H1 (cell line): ENCODE measurements around the gene FKBP10. TPM values are rescaled to one million over a fixed set of nuclear protein-coding genes. Genes with fewer than 3 reads are reported as not detected.

Experiments used
- CTCF ChIA-PET: fragments of 300-600 bp; sonication (Branson Sonifier 250); formaldehyde crosslinking; loops from one replicate; lab custom pipeline; 2021; ENCODE audit not compliant: partially characterized antibody; lab: Charles Lee
- POLR2A ChIA-PET: fragments of 300-600 bp; sonication (Branson Sonifier 250); formaldehyde crosslinking; loops from one replicate; lab custom pipeline; 2021; ENCODE audit warnings: inconsistent platforms; ENCODE audit not compliant: partially characterized antibody; lab: Charles Lee
- DNase-seq, 2 experiments: peaks; one replicate each; pipeline versions ENCODE4 v3.0.0 to v3.0.0-alpha.2; 2010 to 2022; ENCODE audit warnings: low spot score in 2 of 2, low read depth in 1 of 2, mixed read lengths in 1 of 2
- FAIRE-seq: peaks from 2 replicates; lab custom pipeline; 2011; peaks lifted over from hg19 to GRCh38; lab: Jason Lieb, UNC
- H2AFZ ChIP-seq: 2 replicates; pipeline ENCODE4 v1.8.1; 2012; ENCODE audit warnings: low read length, inconsistent platforms
- H2AK5ac ChIP-seq: 2 replicates; pipeline ENCODE4 v1.6.1; 2013; ENCODE audit warnings: low read depth, low read length
- H2BK120ac ChIP-seq: replicated peaks from 2 replicates; pipeline ENCODE3; 2013; ENCODE audit warnings: low read depth, low read length, inconsistent platforms
- H2BK12ac ChIP-seq: 2 replicates; pipeline ENCODE4 v1.6.1; 2013; ENCODE audit warnings: low read depth, low read length
- H2BK15ac ChIP-seq: 2 replicates; pipeline ENCODE4 v1.6.1; 2013; ENCODE audit warnings: low read length
- H2BK20ac ChIP-seq: 2 replicates; pipeline ENCODE4 v1.6.1; 2013; ENCODE audit warnings: low read length
- H2BK5ac ChIP-seq: 2 replicates; pipeline ENCODE4 v1.6.1; 2013; ENCODE audit warnings: low read depth, low read length
- H3K14ac ChIP-seq: 2 replicates; pipeline ENCODE4 v1.6.1; 2013; ENCODE audit warnings: inconsistent platforms; ENCODE audit not compliant: insufficient read length
- H3K18ac ChIP-seq: 2 replicates; pipeline ENCODE4 v1.6.1; 2013; ENCODE audit warnings: low read length; ENCODE audit errors: extremely low read depth
- H3K23ac ChIP-seq: 2 replicates; pipeline ENCODE4 v1.6.1; 2013; ENCODE audit warnings: inconsistent platforms; ENCODE audit not compliant: insufficient read length
- H3K23me2 ChIP-seq: 2 replicates; pipeline ENCODE4 v1.6.1; 2013; ENCODE audit warnings: low read depth, low read length
- H3K27ac ChIP-seq: 2 replicates; pipeline ENCODE4 v1.6.1; 2011; ENCODE audit warnings: low read depth, low read length, inconsistent platforms
- H3K27me3 ChIP-seq, 4 experiments: replicated peaks in 1 of 4; 1 replicate in 1 of 4; 2 replicates in 3 of 4; pipeline versions ENCODE4 v1.6.1 to v1.8.1; 2011 to 2013; ENCODE audit warnings: low read length in 3 of 4, mild to moderate bottlenecking in 3 of 4, inconsistent platforms in 2 of 4, mixed read lengths in 2 of 4, moderate library complexity in 1 of 4; ENCODE audit not compliant: control insufficient read depth in 3 of 4, insufficient read depth in 3 of 4; ENCODE audit errors: extremely low read depth in 1 of 4
- H3K36me3 ChIP-seq, 4 experiments: 2 replicates each; pipeline versions ENCODE4 v1.6.1 to v1.8.1; 2011 to 2013; ENCODE audit warnings: mild to moderate bottlenecking in 4 of 4, low read length in 3 of 4, moderate library complexity in 2 of 4, control low read depth in 1 of 4, inconsistent platforms in 1 of 4; ENCODE audit not compliant: insufficient read depth in 4 of 4, control insufficient read depth in 2 of 4
- H3K4ac ChIP-seq: replicated peaks from 2 replicates; pipeline ENCODE3; 2013; ENCODE audit warnings: low read length, low read depth, mixed read lengths, inconsistent platforms; ENCODE audit not compliant: insufficient read length
- H3K4me1 ChIP-seq, 4 experiments: replicated peaks in 1 of 4; 1 replicate in 1 of 4; 2 replicates in 3 of 4; pipeline versions ENCODE4 v1.6.1 to v1.8.1; 2011 to 2013; ENCODE audit warnings: low read length in 3 of 4, inconsistent platforms in 2 of 4, mixed read lengths in 1 of 4; ENCODE audit not compliant: insufficient read depth in 4 of 4, control insufficient read depth in 3 of 4
- H3K4me2 ChIP-seq, 2 experiments: 2 replicates each; pipeline versions ENCODE4 v1.6.1 to v1.8.1; 2011 to 2013; ENCODE audit warnings: low read depth in 2 of 2, low read length in 2 of 2, control low read depth in 1 of 2, inconsistent platforms in 1 of 2, mild to moderate bottlenecking in 1 of 2; ENCODE audit not compliant: insufficient read depth in 1 of 2
- H3K4me3 ChIP-seq, 4 experiments: fragments of 200-600, 300-600 bp in 1 of 4; sonication (generic), shearing (Covaris generic), sonication (Bioruptor Twin) in 1 of 4; 2 replicates each; pipeline versions ENCODE4 v1.5.1 to v1.8.1; 2011 to 2016; ENCODE audit warnings: low read length in 4 of 4, low read depth in 3 of 4, control low read depth in 2 of 4, inconsistent platforms in 2 of 4, mild to moderate bottlenecking in 2 of 4, mixed read lengths in 1 of 4, moderate library complexity in 1 of 4; ENCODE audit not compliant: insufficient read depth in 2 of 4; ENCODE audit errors: extremely low read depth in 1 of 4
- H3K56ac ChIP-seq: replicated peaks from 2 replicates; pipeline ENCODE3; 2013; ENCODE audit warnings: low read depth, mild to moderate bottlenecking, mixed read lengths, low read length, inconsistent platforms; ENCODE audit not compliant: insufficient read length
- H3K79me1 ChIP-seq: 2 replicates; pipeline ENCODE4 v1.6.1; 2013; ENCODE audit warnings: low read depth, low read length, control low read depth
- H3K79me2 ChIP-seq, 2 experiments: 2 replicates each; pipeline versions ENCODE4 v1.6.1 to v1.8.1; 2012 to 2013; ENCODE audit warnings: low read length in 2 of 2, mild to moderate bottlenecking in 2 of 2, inconsistent platforms in 1 of 2; ENCODE audit not compliant: insufficient read depth in 2 of 2, control insufficient read depth in 1 of 2
- H3K9ac ChIP-seq, 4 experiments: replicated peaks in 1 of 4; 1 replicate in 1 of 4; 2 replicates in 3 of 4; pipeline versions ENCODE4 v1.6.1 to v1.8.1; 2011 to 2013; ENCODE audit warnings: low read depth in 3 of 4, low read length in 3 of 4, control low read depth in 2 of 4, mild to moderate bottlenecking in 2 of 4, moderate library complexity in 2 of 4, inconsistent platforms in 1 of 4; ENCODE audit errors: extremely low read depth in 1 of 4
- H3K9me3 ChIP-seq, 2 experiments: 2 replicates each; pipeline versions ENCODE4 v1.6.1 to v1.8.1; 2012 to 2013; ENCODE audit warnings: mild to moderate bottlenecking in 2 of 2, moderate library complexity in 2 of 2, control low read depth in 1 of 2, inconsistent platforms in 1 of 2, low read depth in 1 of 2, low read length in 1 of 2, mixed read lengths in 1 of 2; ENCODE audit not compliant: insufficient read depth in 2 of 2
- H4K20me1 ChIP-seq, 2 experiments: replicated peaks in 1 of 2; 2 replicates each; pipeline versions ENCODE3 to v1.8.1; 2011 to 2013; ENCODE audit warnings: inconsistent platforms in 2 of 2, low read length in 2 of 2, mild to moderate bottlenecking in 1 of 2; ENCODE audit not compliant: insufficient read depth in 2 of 2, control insufficient read depth in 1 of 2
- H4K5ac ChIP-seq: 2 replicates; pipeline ENCODE4 v1.6.1; 2013; ENCODE audit warnings: low read length, low read depth, mixed read lengths, inconsistent platforms; ENCODE audit not compliant: insufficient read length
- H4K8ac ChIP-seq: 2 replicates; pipeline ENCODE4 v1.8.0; 2013; ENCODE audit warnings: mild to moderate bottlenecking, moderate library complexity, low read length, inconsistent platforms; ENCODE audit not compliant: insufficient read depth; ENCODE audit errors: extremely low read depth
- H4K91ac ChIP-seq: replicated peaks from 2 replicates; pipeline ENCODE3; 2013; ENCODE audit warnings: low read length, mixed read lengths, inconsistent platforms; ENCODE audit not compliant: insufficient read length
- CBX5 ChIP-seq: fragments of 300-800, 300-1000 bp; sonication (generic); IDR thresholded peaks from 2 replicates; pipeline ENCODE4 v1.7.1; 2016; ENCODE audit warnings: antibody characterized with exemption, low read length, low read depth
- JUND ChIP-seq: IDR thresholded peaks from 2 replicates; pipeline ENCODE4 v1.6.1; 2011; ENCODE audit warnings: mild to moderate bottlenecking, improper control_type of control experiment, low read length
- KDM4A ChIP-seq: IDR thresholded peaks from one replicate; pipeline ENCODE4 v1.7.1; 2012; ENCODE audit warnings: low read depth, mild to moderate bottlenecking, moderate library complexity, low read length, inconsistent platforms; ENCODE audit not compliant: severe bottlenecking
- PHF8 ChIP-seq: fragments of 200-600 bp; sonication (generic); conservative IDR thresholded peaks from 2 replicates; pipeline ENCODE4 v1.7.1; 2012; ENCODE audit warnings: low read depth, mild to moderate bottlenecking, inconsistent platforms, low read length, moderate library complexity
- RAD21 ChIP-seq, 2 experiments: IDR thresholded peaks in 1 of 2; conservative IDR thresholded peaks in 1 of 2; 2 replicates each; pipeline ENCODE4 v1.6.1; 2011; ENCODE audit warnings: low read depth in 2 of 2, low read length in 2 of 2, improper control_type of control experiment in 1 of 2, inconsistent platforms in 1 of 2, mild to moderate bottlenecking in 1 of 2, moderate library complexity in 1 of 2
- RBBP5 ChIP-seq: IDR thresholded peaks from 2 replicates; pipeline ENCODE4 v1.7.1; 2012; ENCODE audit warnings: low read depth, mild to moderate bottlenecking, inconsistent platforms, low read length, moderate library complexity, borderline replicate concordance
- SIRT6 ChIP-seq: IDR thresholded peaks from one replicate; pipeline ENCODE4 v1.7.1; 2012; ENCODE audit warnings: low read length, inconsistent platforms
- SUZ12 ChIP-seq: fragments of 200-600 bp; sonication (generic); IDR thresholded peaks from 2 replicates; pipeline ENCODE4 v1.6.1; 2012; ENCODE audit warnings: mild to moderate bottlenecking, inconsistent platforms, low read length, moderate library complexity, mixed read lengths
- TAF7 ChIP-seq: optimal IDR thresholded peaks from 2 replicates; pipeline ENCODE3; 2011; ENCODE audit warnings: low read depth, mild to moderate bottlenecking, inconsistent platforms, low read length, moderate library complexity, borderline replicate concordance
- TBP ChIP-seq: IDR thresholded peaks from 2 replicates; pipeline ENCODE4 v1.6.1; 2011; ENCODE audit warnings: low read depth, low read length, improper control_type of control experiment
- WGBS, 2 experiments: shearing (Covaris generic) in 1 of 2; methylation state at CpG; one replicate each; pipeline versions ENCODE4 v1.1.6 to v1.1.7; 2013 to 2015; ENCODE audit warnings: low lambda C conversion rate in 2 of 2, mixed read lengths in 2 of 2, inconsistent platforms in 1 of 2, low coverage in 1 of 2, missing lambda C conversion rate in 1 of 2; ENCODE audit not compliant: insufficient replicate concordance in 2 of 2, insufficient coverage in 1 of 2, insufficient read length in 1 of 2; ENCODE audit errors: extremely low coverage in 1 of 2, missing lambda C conversion rate in 1 of 2; 5-methylcytosine and 5-hydroxymethylcytosine counted together
- polyA plus RNA-seq, 7 experiments: library from polyadenylated mRNA; depleted of rRNA in 3 of 7; stranded (reverse) in 5 of 7; unstranded in 2 of 7; fragments of >200 nt in 5 of 7; fragments of 200-250 nt in 2 of 7; gene quantifications; 1 replicate in 5 of 7; 2 replicates in 1 of 7; 4 replicates in 1 of 7; pipeline versions ENCODE4 v1.2.1 to v1.2.3, GENCODE V29; 2011 to 2013; ENCODE audit warnings: missing spikeins in 2 of 7, mixed read lengths in 2 of 7
- total RNA-seq: library from RNA; stranded (reverse); fragmentation: NEBNext Ultra II Directional; extraction: Animal tissue kit (Norgen Biotek cat#: 25700); gene quantifications from 2 replicates; pipeline ENCODE4 v1.2.1, GENCODE V29; 2021
- TF ChIP-seq, protein P1 (sequence below): IDR thresholded peaks from 2 replicates; pipeline ENCODE4 v1.6.1; 2012; ENCODE audit warnings: inconsistent platforms
- TF ChIP-seq, protein P2 (sequence below): IDR thresholded peaks from 2 replicates; pipeline ENCODE4 v1.6.1; 2011; ENCODE audit warnings: low read length, improper control_type of control experiment

FKBP10 gene
- total and polyA plus RNA-seq, 2 of the 8 experiments (the other 6 are each of a cell fraction or from before 2014, with no cell fraction given): 173 to 283 TPM

DNA sequence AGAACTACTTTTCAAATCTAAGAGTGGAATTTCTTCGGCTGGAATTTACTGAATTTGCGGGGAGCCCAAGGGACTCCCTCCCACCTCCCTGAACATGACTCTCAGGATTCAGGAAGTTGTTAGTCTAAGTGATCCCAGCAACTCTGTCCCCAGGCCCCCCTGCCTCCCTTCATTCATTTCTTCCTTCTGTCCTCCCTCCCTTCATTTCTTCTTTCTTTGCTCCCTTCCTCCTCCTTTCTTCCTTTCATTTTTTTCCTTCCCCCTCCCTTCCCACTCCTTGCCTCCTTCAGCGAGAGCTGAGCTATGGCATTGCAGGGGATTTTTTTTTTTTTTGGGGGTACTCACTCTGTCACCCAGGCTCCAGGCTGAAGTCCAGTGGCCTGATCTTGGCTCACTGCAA is 15.4 kb upstream of the FKBP10 start:
- WGBS, 2 experiments: 83% methylated on average over 3 of the region's 3 CpGs; no CpG with 5 or more reads in 1 of the 2 experiments
- Histone ChIP-seq H4K8ac (no peak overlapping the region), H3K79me2 (no peaks in the 10 kb centered on the region), H4K5ac (no peak overlapping the region), H3K27ac (no peak overlapping the region), H2BK120ac (no peak overlapping the region), H3K18ac (no peak overlapping the region), H2BK5ac (no peak overlapping the region), H3K4ac (no peak overlapping the region), H3K79me1 (no peaks in the 10 kb centered on the region), H3K9me3 (no peaks in the 10 kb centered on the region), H3K4me1 (peaks cover 11 to 31% (median 26%) of the 10 kb centered on the region in 4 experiments), H3K56ac (no peak overlapping the region), H3K4me3 (no peak overlapping the region), H2AFZ (no peak overlapping the region), H2BK15ac (no peak overlapping the region), H3K23ac (no peak overlapping the region), H3K27me3 (peaks cover 0 to 3% (median 2%) of the 10 kb centered on the region in 4 experiments; a peak in 2 of 7 replicates), H3K9ac (no peak overlapping the region), H4K91ac (no peak overlapping the region), H3K4me2 (no peak overlapping the region), H4K20me1 (no peaks in the 10 kb centered on the region), H2AK5ac (no peak overlapping the region), H2BK12ac (no peak overlapping the region), H3K14ac (no peak overlapping the region), H2BK20ac (no peak overlapping the region), H3K36me3 (no peaks in the 10 kb centered on the region), H3K23me2 (peaks cover 2% of the 10 kb centered on the region; the same call in 1 of the 2 replicates)
- CTCF ChIA-PET: interaction anchor here (1.0 to 10.9 kb wide), 6 partner anchors 9 to 49 kb away, joined by 3 to 149 read pairs (median 4); partner anchors contain the start of gene JUP
- no peak for DNase-seq
- POLR2A ChIA-PET: interaction anchor here (0.6 to 6.9 kb wide), 5 partner anchors 12 to 109 kb away, joined by 3 to 71 read pairs (median 4); partner anchors contain the start of gene JUP
- no peak for FAIRE-seq
- TF ChIP-seq CBX5 (no peak), KDM4A (no peak), JUND (no peak), PHF8 (no peak), SIRT6 (no peak), RBBP5 (no peak), SUZ12 (no peak), RAD21 (IDR thresholded peaks at IDR 0.05 in 1 of 2, conservative IDR thresholded peaks at IDR 0.05 in 1 of 2; ENCODE audit: low read depth in 2 of 2, low read length in 2 of 2) (no peak), TBP (no peak), TAF7 (no peak)
- TF ChIP-seq, protein P1, sequence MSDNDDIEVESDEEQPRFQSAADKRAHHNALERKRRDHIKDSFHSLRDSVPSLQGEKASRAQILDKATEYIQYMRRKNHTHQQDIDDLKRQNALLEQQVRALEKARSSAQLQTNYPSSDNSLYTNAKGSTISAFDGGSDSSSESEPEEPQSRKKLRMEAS: no peak
- TF ChIP-seq, protein P2, sequence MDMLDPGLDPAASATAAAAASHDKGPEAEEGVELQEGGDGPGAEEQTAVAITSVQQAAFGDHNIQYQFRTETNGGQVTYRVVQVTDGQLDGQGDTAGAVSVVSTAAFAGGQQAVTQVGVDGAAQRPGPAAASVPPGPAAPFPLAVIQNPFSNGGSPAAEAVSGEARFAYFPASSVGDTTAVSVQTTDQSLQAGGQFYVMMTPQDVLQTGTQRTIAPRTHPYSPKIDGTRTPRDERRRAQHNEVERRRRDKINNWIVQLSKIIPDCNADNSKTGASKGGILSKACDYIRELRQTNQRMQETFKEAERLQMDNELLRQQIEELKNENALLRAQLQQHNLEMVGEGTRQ: no peak
